OCI-LY7 (cell line): ENCODE data around the gene CBX8. TPM values are rescaled to one million over a fixed set of nuclear protein-coding genes. Genes with fewer than 3 reads are reported as not detected.

ENCODE experiments used
- BruUV-seq: library from RNA; stranded (reverse); fragments of 400-500 nt; replicated peaks from 2 replicates; lab custom pipeline; 2021; lab: Mats Ljungman, UMichigan
- CTCF ChIA-PET: fragments of 300-600 bp; sonication (Branson Sonifier 250); formaldehyde crosslinking; loops from one replicate; lab custom pipeline; 2022; ENCODE audit warnings: antibody characterized with exemption; ENCODE audit not compliant: unreplicated experiment; lab: Charles Lee
- POLR2A ChIA-PET: fragments of 300-600 bp; sonication (Branson Sonifier 250); formaldehyde crosslinking; loops from one replicate; lab custom pipeline; 2022; ENCODE audit warnings: antibody characterized with exemption; lab: Charles Lee
- DNase-seq: peaks from one replicate; pipeline ENCODE4 v3.0.0-alpha.2; 2015; ENCODE audit warnings: low spot score
- H2AFZ ChIP-seq: fragments of 200-600 bp; sonication (generic), shearing (Covaris generic); 2 replicates; pipeline ENCODE4 v1.6.1; 2014; ENCODE audit warnings: mild to moderate bottlenecking, antibody characterized with exemption, low read length, moderate library complexity
- H3K27ac ChIP-seq: fragments of 200-600 bp; sonication (generic); 2 replicates; pipeline ENCODE4 v1.5.1; 2014; ENCODE audit warnings: mixed run types, low read depth, mild to moderate bottlenecking, moderate library complexity, low read length, inconsistent platforms; ENCODE audit not compliant: poor library complexity, severe bottlenecking
- H3K36me3 ChIP-seq: fragments of 200-600 bp; sonication (generic); 2 replicates; pipeline ENCODE4 v1.6.1; 2014; ENCODE audit warnings: mild to moderate bottlenecking, antibody characterized with exemption, low read length, moderate library complexity, mixed read lengths; ENCODE audit not compliant: insufficient read depth
- H3K4me1 ChIP-seq: fragments of 200-600 bp; sonication (generic); 2 replicates; pipeline ENCODE4 v1.5.1; 2014; ENCODE audit warnings: mild to moderate bottlenecking, low read length; ENCODE audit not compliant: insufficient read depth, poor library complexity, severe bottlenecking
- H3K4me2 ChIP-seq: fragments of 200-600 bp; sonication (generic); 2 replicates; pipeline ENCODE4 v1.6.1; 2014; ENCODE audit warnings: mild to moderate bottlenecking, low read length
- H3K4me3 ChIP-seq: fragments of 200-600 bp; sonication (generic); 2 replicates; pipeline ENCODE4 v1.5.1; 2014; ENCODE audit warnings: mild to moderate bottlenecking, low read depth, low read length; ENCODE audit not compliant: poor library complexity, severe bottlenecking
- H3K79me2 ChIP-seq: fragments of 200-600 bp; sonication (generic); 2 replicates; pipeline ENCODE4 v1.6.1; 2016; ENCODE audit warnings: low read depth, mild to moderate bottlenecking, low read length, moderate library complexity, mixed read lengths; ENCODE audit not compliant: insufficient read depth
- H3K9me2 ChIP-seq: fragments of 200-600 bp; sonication (generic); 2 replicates; pipeline ENCODE4 v1.6.1; 2016; ENCODE audit warnings: mild to moderate bottlenecking, low read length, mixed read lengths; ENCODE audit not compliant: insufficient read depth
- H3K9me3 ChIP-seq: fragments of 200-600 bp; sonication (generic); 2 replicates; pipeline ENCODE4 v1.6.1; 2014; ENCODE audit warnings: mild to moderate bottlenecking, mixed run types, low read length, mixed read lengths
- H4K20me1 ChIP-seq: fragments of 200-600 bp; sonication (generic); 2 replicates; pipeline ENCODE4 v1.6.1; 2014; ENCODE audit warnings: mild to moderate bottlenecking, antibody characterized with exemption, low read length, moderate library complexity, mixed read lengths; ENCODE audit not compliant: insufficient read depth
- EZH2phosphoT487 ChIP-seq: fragments of 200-600 bp; sonication (generic); IDR thresholded peaks from 2 replicates; pipeline ENCODE4 v1.6.1; 2018; ENCODE audit warnings: low read depth, borderline replicate concordance, mild to moderate bottlenecking, mixed run types, antibody characterized with exemption, low read length, moderate library complexity, mixed read lengths
- intact Hi-C: fragments of 100-400 bp; cut with micrococcal nuclease; formaldehyde crosslinking; loops from one replicate; pipeline ENCODE4 v1.10.0; 2022; ENCODE audit not compliant: unreplicated experiment
- total RNA-seq, 2 experiments: library from RNA; depleted of rRNA in 1 of 2; stranded (reverse); fragments of >200 nt in 1 of 2; shearing (Covaris generic) in 1 of 2; gene quantifications; 2 replicates each; pipeline ENCODE4 v1.2.3, GENCODE V29; 2014 to 2022
- TF ChIP-seq, protein P1 (sequence below): fragments of 200-600 bp; sonication (generic); conservative IDR thresholded peaks from 2 replicates; pipeline ENCODE4 v1.5.1; 2014; ENCODE audit warnings: mild to moderate bottlenecking, antibody characterized with exemption, low read length, moderate library complexity, mixed read lengths

The CBX8 gene
- total RNA-seq, 2 experiments from 2014 or later, result 7.5 to 16.3 TPM

DNA sequence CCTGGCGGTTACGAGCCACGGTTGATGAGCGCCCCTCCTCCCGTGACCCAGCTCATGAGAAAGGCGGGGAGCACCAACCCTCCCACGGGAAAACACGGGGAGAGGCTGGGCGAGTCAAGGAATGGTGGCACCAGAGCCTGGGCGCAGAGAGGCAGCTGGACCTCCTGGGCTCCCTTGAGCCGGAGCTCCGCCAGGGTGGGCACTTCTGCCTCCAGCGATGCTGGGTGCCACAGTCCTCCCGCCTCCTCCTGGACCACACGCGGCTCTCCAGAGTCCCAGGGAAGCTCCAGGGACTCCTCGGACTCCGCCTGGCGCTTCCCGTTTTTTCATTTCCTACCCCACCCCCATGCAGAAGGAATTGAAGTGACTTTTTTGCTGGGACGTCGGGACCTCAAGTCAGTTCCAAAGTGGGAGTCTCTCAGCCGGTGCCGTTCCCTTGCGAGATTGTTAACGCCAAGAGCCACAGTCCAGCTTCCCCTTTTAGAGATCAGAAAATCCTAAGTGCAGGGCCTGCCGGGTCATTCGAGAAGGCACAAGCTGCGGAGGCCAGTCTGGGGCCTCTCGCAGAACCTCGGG, 6.6 kb upstream of the CBX8 start:
- BruUV-seq, result no TSS peak
- ChIA-PET CTCF (no interaction called here), POLR2A (no interaction called here)
- intact Hi-C loops, result no loop called here
- no peaks in the 10 kb centered on the region for H3K9me2 ChIP-seq
- TF ChIP-seq, protein P1, sequence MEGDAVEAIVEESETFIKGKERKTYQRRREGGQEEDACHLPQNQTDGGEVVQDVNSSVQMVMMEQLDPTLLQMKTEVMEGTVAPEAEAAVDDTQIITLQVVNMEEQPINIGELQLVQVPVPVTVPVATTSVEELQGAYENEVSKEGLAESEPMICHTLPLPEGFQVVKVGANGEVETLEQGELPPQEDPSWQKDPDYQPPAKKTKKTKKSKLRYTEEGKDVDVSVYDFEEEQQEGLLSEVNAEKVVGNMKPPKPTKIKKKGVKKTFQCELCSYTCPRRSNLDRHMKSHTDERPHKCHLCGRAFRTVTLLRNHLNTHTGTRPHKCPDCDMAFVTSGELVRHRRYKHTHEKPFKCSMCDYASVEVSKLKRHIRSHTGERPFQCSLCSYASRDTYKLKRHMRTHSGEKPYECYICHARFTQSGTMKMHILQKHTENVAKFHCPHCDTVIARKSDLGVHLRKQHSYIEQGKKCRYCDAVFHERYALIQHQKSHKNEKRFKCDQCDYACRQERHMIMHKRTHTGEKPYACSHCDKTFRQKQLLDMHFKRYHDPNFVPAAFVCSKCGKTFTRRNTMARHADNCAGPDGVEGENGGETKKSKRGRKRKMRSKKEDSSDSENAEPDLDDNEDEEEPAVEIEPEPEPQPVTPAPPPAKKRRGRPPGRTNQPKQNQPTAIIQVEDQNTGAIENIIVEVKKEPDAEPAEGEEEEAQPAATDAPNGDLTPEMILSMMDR, result no peak
- TF ChIP-seq EZH2phosphoT487, result peak; percentile 88; the same call in 1 of the 2 replicates
- 0 out of 2 replicates have a peak, but pooled peaks cover 4% of the 10 kb centered on the region for H4K20me1 ChIP-seq
- H2AFZ ChIP-seq, result no peak overlapping the region
- H3K4me3 ChIP-seq, result no peak overlapping the region
- no peak overlapping the region for H3K27ac ChIP-seq
- H3K36me3 ChIP-seq, result no peaks in the 10 kb centered on the region
- no peak for DNase-seq
- H3K9me3 ChIP-seq, result no peaks in the 10 kb centered on the region
- H3K4me1 ChIP-seq, result peaks cover 36% of the 10 kb centered on the region
- H3K79me2 ChIP-seq, result no peaks in the 10 kb centered on the region
- peak overlapping the region; percentile 57 for H3K4me2 ChIP-seq

DNA sequence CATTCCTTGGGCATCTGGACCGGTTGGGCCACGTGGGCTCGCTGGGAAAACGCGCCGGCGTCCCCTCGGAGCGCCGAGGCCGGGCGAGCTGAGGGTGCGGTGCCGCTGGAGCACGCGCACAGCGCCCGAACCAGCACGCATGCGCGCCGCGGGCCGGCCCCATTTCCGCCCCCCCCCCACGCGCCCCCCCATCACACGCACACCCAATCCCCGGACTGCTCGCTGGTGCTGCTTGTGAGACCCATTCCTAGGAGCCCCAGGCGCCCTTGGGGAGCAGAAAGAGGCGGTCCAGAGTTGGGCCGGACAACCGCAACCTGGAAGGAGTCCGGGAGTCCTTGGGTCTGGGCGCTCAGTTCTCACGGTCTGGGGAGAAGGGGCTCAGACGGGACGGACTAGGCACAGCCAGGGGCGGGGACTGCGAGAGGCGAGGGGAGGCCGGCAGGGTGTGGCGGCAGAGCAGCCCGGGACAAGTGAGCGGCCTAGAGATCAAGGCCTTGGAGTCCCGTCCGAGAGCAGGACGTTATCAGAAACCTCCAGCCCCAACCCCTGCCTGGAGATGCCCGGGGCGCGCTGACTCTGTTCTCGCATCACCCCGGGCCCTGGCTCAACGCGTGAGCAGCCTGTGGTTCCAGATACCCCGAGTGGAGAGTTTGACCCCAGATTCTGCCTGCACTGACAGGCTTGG, 6.0 kb upstream of the CBX8 start:
- Histone ChIP-seq H3K27ac (no peak overlapping the region), H3K4me2 (no peak overlapping the region), H4K20me1 (0 out of 2 replicates have a peak, but pooled peaks cover 4% of the 10 kb centered on the region), H2AFZ (no peak overlapping the region), H3K4me3 (no peak overlapping the region), H3K9me3 (no peaks in the 10 kb centered on the region), H3K36me3 (no peaks in the 10 kb centered on the region), H3K79me2 (no peaks in the 10 kb centered on the region), H3K4me1 (peaks cover 43% of the 10 kb centered on the region), H3K9me2 (no peaks in the 10 kb centered on the region)
- BruUV-seq, result no TSS peak
- intact Hi-C loops, result no loop called here
- ChIA-PET CTCF (no interaction called here), POLR2A (interaction anchor here (0.7 kb wide), 1 partner anchor 28 kb away, joined by 4 read pairs; no protein-coding TSS in a partner anchor)
- no peak for DNase-seq
- TF ChIP-seq EZH2phosphoT487, result no peak
- TF ChIP-seq, protein P1, result no peak
